HepG2 (cell line): ENCODE measurements around the gene CRIM1. TPM values are rescaled to one million over a fixed set of nuclear protein-coding genes. Genes with fewer than 3 reads are reported as not detected.
A peak's percentile ranks its signal among the peaks of the same experiment; 100 is the strongest.

Experiments
- CENPX ChIP-seq: sonication (generic); formaldehyde crosslinking; IDR thresholded peaks from 2 replicates; pipeline ENCODE4 v1.9.0; 2021; ENCODE audit warnings: mild to moderate bottlenecking, missing genetic modification reagents, moderate library complexity
- CTCF ChIP-seq: sonication (generic); formaldehyde crosslinking; IDR thresholded peaks from 2 replicates; pipeline ENCODE4 v1.5.0; 2020; ENCODE audit warnings: mild to moderate bottlenecking, missing genetic modification reagents, moderate library complexity
- EP300 ChIP-seq, 3 experiments: sonication (generic) in 1 of 3; formaldehyde crosslinking in 1 of 3; IDR thresholded peaks; 2 replicates each; pipeline versions ENCODE4 v1.5.1 to v1.6.1; 2011 to 2020; ENCODE audit warnings: low read depth in 2 of 3, low read length in 2 of 3, borderline replicate concordance in 1 of 3, improper control_type of control experiment in 1 of 3, mild to moderate bottlenecking in 1 of 3, missing genetic modification reagents in 1 of 3, moderate library complexity in 1 of 3
- ESRRA ChIP-seq: sonication (generic); formaldehyde crosslinking; IDR thresholded peaks from 2 replicates; pipeline ENCODE4 v1.5.1; 2020; ENCODE audit warnings: mild to moderate bottlenecking, low read depth, missing genetic modification reagents
- GABPA ChIP-seq, 2 experiments: IDR thresholded peaks; 2 replicates each; pipeline ENCODE4 v1.6.1; 2011 to 2016; ENCODE audit warnings: low read depth in 2 of 2, low read length in 1 of 2, missing biosample characterization in 1 of 2, missing genetic modification characterization in 1 of 2
- GATAD2A ChIP-seq: IDR thresholded peaks from 2 replicates; pipeline ENCODE4 v1.6.1; 2016
- KLF9 ChIP-seq: IDR thresholded peaks from 2 replicates; pipeline ENCODE4 v1.6.1; 2016; ENCODE audit warnings: low read depth
- MTA1 ChIP-seq: sonication (generic); formaldehyde crosslinking; IDR thresholded peaks from 2 replicates; pipeline ENCODE4 v1.4.0; 2020; ENCODE audit warnings: missing genetic modification reagents, mild to moderate bottlenecking, borderline replicate concordance
- NCOA2 ChIP-seq: sonication (generic); formaldehyde crosslinking; IDR thresholded peaks from 2 replicates; pipeline ENCODE4 v1.8.0; 2022; ENCODE audit warnings: inconsistent platforms
- SAP130 ChIP-seq: IDR thresholded peaks from 2 replicates; pipeline ENCODE4 v1.6.1; 2016; ENCODE audit warnings: low read depth
- ZFP37 ChIP-seq: sonication (generic); formaldehyde crosslinking; IDR thresholded peaks from 2 replicates; pipeline ENCODE4 v1.4.0; 2020; ENCODE audit warnings: missing genetic modification reagents, borderline replicate concordance
- ZNF496 ChIP-seq: sonication (generic); formaldehyde crosslinking; IDR thresholded peaks from 2 replicates; pipeline ENCODE4 v1.8.1; 2023; ENCODE audit warnings: mild to moderate bottlenecking, moderate library complexity, missing genetic modification reagents; ENCODE audit not compliant: insufficient replicate concordance
- ZNF782 ChIP-seq: sonication (generic); formaldehyde crosslinking; IDR thresholded peaks from 2 replicates; pipeline ENCODE4 v1.4.0; 2020; ENCODE audit warnings: missing genetic modification reagents, mild to moderate bottlenecking, borderline replicate concordance
- polyA plus RNA-seq, 8 experiments: library from polyadenylated mRNA; depleted of rRNA in 3 of 8; stranded (reverse) in 7 of 8; unstranded in 1 of 8; fragments of >200 nt; fragmentation: Illumina TruSeq in 4 of 8; extraction: Trizol in 4 of 8; gene quantifications; 2 replicates each; pipeline versions ENCODE4 v1.2.1 to v1.2.3, GENCODE V29; 2011 to 2016; ENCODE audit warnings: low read depth in 4 of 8, missing spikeins in 1 of 8, mixed read lengths in 1 of 8; ENCODE audit not compliant: insufficient read depth in 1 of 8
- total RNA-seq, 5 experiments: library from RNA; depleted of rRNA; stranded (reverse); fragments of >200 nt; fragmentation: Illumina TruSeq; extraction: Trizol; gene quantifications; 2 replicates each; pipeline ENCODE4 v1.2.3, GENCODE V29; 2016; ENCODE audit warnings: low read depth in 1 of 5
- TF ChIP-seq, protein P1 (sequence below), 2 experiments: fragments of 450-650 bp in 1 of 2; sonication (generic) in 1 of 2; formaldehyde crosslinking in 1 of 2; IDR thresholded peaks; 2 replicates each; pipeline versions ENCODE4 v1.6.1 to v1.8.0; 2016 to 2022; ENCODE audit warnings: antibody characterized with exemption in 1 of 2, mild to moderate bottlenecking in 1 of 2, missing genetic modification reagents in 1 of 2
- TF ChIP-seq, protein P2 (sequence below): sonication (generic); formaldehyde crosslinking; IDR thresholded peaks from 2 replicates; pipeline ENCODE4 v1.4.0; 2020; ENCODE audit warnings: missing genetic modification reagents

CRIM1 gene
- total and polyA plus RNA-seq, 2 of the 13 experiments (the other 11 are each of a cell fraction or from before 2014, with no cell fraction given) = 39.1 to 69.9 TPM

GRCh38 chr2:36413218-36413617 is 57.6 kb downstream of the CRIM1 start (continued):
- TF ChIP-seq SAP130 (no peak), GATAD2A (CRISPR knock-in tag) (no peak), GABPA (IDR thresholded peaks at IDR 0.05; ENCODE audit: low read depth, low read length) (no peak), GABPA (CRISPR knock-in tag; IDR thresholded peaks at IDR 0.05; ENCODE audit: low read depth) (no peak), EP300 (IDR thresholded peaks at IDR 0.05; ENCODE audit: low read depth in 2 of 2, low read length in 2 of 2) (0 out of 4 replicates have a peak, but pooled peaks of 1 of the 2 experiments have one; percentile 25), EP300 (CRISPR knock-in tag; IDR thresholded peaks at IDR 0.05; ENCODE audit: borderline replicate concordance) (no peak), CTCF (CRISPR knock-in tag) (no peak), MTA1 (CRISPR knock-in tag) (no peak), ZFP37 (CRISPR knock-in tag) (no peak), ZNF782 (CRISPR knock-in tag) (no peak), NCOA2 (CRISPR knock-in tag) (no peak), ESRRA (CRISPR knock-in tag) (no peak; the same call in 1 of the 2 replicates), ZNF496 (no peak), CENPX (CRISPR knock-in tag) (no peak), KLF9 (no peak)
- TF ChIP-seq, protein P1, sequence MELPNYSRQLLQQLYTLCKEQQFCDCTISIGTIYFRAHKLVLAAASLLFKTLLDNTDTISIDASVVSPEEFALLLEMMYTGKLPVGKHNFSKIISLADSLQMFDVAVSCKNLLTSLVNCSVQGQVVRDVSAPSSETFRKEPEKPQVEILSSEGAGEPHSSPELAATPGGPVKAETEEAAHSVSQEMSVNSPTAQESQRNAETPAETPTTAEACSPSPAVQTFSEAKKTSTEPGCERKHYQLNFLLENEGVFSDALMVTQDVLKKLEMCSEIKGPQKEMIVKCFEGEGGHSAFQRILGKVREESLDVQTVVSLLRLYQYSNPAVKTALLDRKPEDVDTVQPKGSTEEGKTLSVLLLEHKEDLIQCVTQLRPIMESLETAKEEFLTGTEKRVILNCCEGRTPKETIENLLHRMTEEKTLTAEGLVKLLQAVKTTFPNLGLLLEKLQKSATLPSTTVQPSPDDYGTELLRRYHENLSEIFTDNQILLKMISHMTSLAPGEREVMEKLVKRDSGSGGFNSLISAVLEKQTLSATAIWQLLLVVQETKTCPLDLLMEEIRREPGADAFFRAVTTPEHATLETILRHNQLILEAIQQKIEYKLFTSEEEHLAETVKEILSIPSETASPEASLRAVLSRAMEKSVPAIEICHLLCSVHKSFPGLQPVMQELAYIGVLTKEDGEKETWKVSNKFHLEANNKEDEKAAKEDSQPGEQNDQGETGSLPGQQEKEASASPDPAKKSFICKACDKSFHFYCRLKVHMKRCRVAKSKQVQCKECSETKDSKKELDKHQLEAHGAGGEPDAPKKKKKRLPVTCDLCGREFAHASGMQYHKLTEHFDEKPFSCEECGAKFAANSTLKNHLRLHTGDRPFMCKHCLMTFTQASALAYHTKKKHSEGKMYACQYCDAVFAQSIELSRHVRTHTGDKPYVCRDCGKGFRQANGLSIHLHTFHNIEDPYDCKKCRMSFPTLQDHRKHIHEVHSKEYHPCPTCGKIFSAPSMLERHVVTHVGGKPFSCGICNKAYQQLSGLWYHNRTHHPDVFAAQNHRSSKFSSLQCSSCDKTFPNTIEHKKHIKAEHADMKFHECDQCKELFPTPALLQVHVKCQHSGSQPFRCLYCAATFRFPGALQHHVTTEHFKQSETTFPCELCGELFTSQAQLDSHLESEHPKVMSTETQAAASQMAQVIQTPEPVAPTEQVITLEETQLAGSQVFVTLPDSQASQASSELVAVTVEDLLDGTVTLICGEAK (IDR thresholded peaks at IDR 0.05) = no peak
- TF ChIP-seq, protein P1 (CRISPR knock-in tag; IDR thresholded peaks at IDR 0.05) = no peak
- TF ChIP-seq, protein P2, sequence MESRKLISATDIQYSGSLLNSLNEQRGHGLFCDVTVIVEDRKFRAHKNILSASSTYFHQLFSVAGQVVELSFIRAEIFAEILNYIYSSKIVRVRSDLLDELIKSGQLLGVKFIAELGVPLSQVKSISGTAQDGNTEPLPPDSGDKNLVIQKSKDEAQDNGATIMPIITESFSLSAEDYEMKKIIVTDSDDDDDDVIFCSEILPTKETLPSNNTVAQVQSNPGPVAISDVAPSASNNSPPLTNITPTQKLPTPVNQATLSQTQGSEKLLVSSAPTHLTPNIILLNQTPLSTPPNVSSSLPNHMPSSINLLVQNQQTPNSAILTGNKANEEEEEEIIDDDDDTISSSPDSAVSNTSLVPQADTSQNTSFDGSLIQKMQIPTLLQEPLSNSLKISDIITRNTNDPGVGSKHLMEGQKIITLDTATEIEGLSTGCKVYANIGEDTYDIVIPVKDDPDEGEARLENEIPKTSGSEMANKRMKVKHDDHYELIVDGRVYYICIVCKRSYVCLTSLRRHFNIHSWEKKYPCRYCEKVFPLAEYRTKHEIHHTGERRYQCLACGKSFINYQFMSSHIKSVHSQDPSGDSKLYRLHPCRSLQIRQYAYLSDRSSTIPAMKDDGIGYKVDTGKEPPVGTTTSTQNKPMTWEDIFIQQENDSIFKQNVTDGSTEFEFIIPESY (CRISPR knock-in tag) = no peak
